SK-N-SH (cell line): Measurements from ENCODE around the gene MATN4. TPM values are rescaled to one million over a fixed set of nuclear protein-coding genes. Genes with fewer than 3 reads are reported as not detected.

Source experiments
- CTCF ChIA-PET: fragments of 300-600, 350-600 bp; formaldehyde crosslinking; extraction: SDS; loops from one replicate; lab custom pipeline; 2021; lab: Yijun Ruan, JAX
- POLR2A ChIA-PET: fragments of 350-600 bp; sonication (Branson Sonifier 250); formaldehyde crosslinking; extraction: SDS; loops from one replicate; lab custom pipeline; 2020; ENCODE audit warnings: antibody characterized with exemption, inconsistent platforms; lab: Yijun Ruan, JAX
- DNase-seq: peaks from one replicate; pipeline ENCODE4 v3.0.0; 2012
- H2AFZ ChIP-seq: fragments of 200-600 bp; sonication (generic); 2 replicates; pipeline ENCODE4 v1.8.1; 2016; ENCODE audit warnings: antibody characterized with exemption, mild to moderate bottlenecking, low read depth
- H3F3A ChIP-seq: fragments of 200-600 bp; sonication (generic); replicated peaks from 2 replicates; pipeline ENCODE3; 2016; ENCODE audit warnings: antibody characterized with exemption, mild to moderate bottlenecking; ENCODE audit not compliant: insufficient read depth
- H3K27ac ChIP-seq, 2 experiments: fragments of 200-500 bp in 1 of 2; fragments of 200-600 bp in 1 of 2; sonication (Bioruptor generic) in 1 of 2; sonication (generic), shearing (Covaris generic) in 1 of 2; 2 replicates each; pipeline versions ENCODE4 v1.5.1 to v1.6.1; 2014 to 2016; ENCODE audit warnings: low read depth in 2 of 2, inconsistent platforms in 1 of 2, low read length in 1 of 2, mild to moderate bottlenecking in 1 of 2, mixed read lengths in 1 of 2
- H3K27me3 ChIP-seq: fragments of 200-600 bp; sonication (generic), shearing (Covaris generic); 2 replicates; pipeline ENCODE4 v1.6.1; 2016; ENCODE audit warnings: mixed run types; ENCODE audit not compliant: insufficient read depth
- H3K36me3 ChIP-seq, 2 experiments: fragments of 200-500 bp in 1 of 2; fragments of 200-600 bp in 1 of 2; sonication (Bioruptor generic) in 1 of 2; sonication (generic) in 1 of 2; replicated peaks in 1 of 2; 2 replicates each; pipeline versions ENCODE3 to v1.5.1; 2014 to 2016; ENCODE audit warnings: low read length in 1 of 2, mild to moderate bottlenecking in 1 of 2; ENCODE audit not compliant: insufficient read depth in 2 of 2, control insufficient read depth in 1 of 2
- H3K4me1 ChIP-seq, 2 experiments: fragments of 200-500 bp in 1 of 2; fragments of 200-600 bp in 1 of 2; sonication (Bioruptor generic) in 1 of 2; sonication (generic), shearing (Covaris generic) in 1 of 2; 2 replicates each; pipeline versions ENCODE4 v1.5.1 to v1.6.1; 2014 to 2016; ENCODE audit warnings: low read depth in 1 of 2, low read length in 1 of 2, mixed run types in 1 of 2; ENCODE audit not compliant: insufficient read depth in 2 of 2, control insufficient read depth in 1 of 2
- H3K4me2 ChIP-seq: fragments of 200-600 bp; sonication (generic), shearing (Covaris generic); 2 replicates; pipeline ENCODE4 v1.6.1; 2017; ENCODE audit warnings: mixed run types
- H3K4me3 ChIP-seq, 2 experiments: fragments of 200-500 bp in 1 of 2; fragments of 200-600 bp in 1 of 2; sonication (Bioruptor generic) in 1 of 2; sonication (generic), shearing (Covaris generic) in 1 of 2; 2 replicates each; pipeline versions ENCODE4 v1.5.1 to v1.8.1; 2014 to 2016; ENCODE audit warnings: low read depth in 2 of 2, inconsistent platforms in 1 of 2, low read length in 1 of 2, mild to moderate bottlenecking in 1 of 2, mixed read lengths in 1 of 2, moderate library complexity in 1 of 2
- H3K79me2 ChIP-seq: fragments of 200-600 bp; sonication (generic); 2 replicates; pipeline ENCODE4 v1.8.1; 2017; ENCODE audit warnings: mild to moderate bottlenecking; ENCODE audit not compliant: insufficient read depth
- H3K9ac ChIP-seq: fragments of 200-600 bp; sonication (generic); 2 replicates; pipeline ENCODE4 v1.6.1; 2017; ENCODE audit warnings: mixed run types
- H3K9me2 ChIP-seq: fragments of 200-600 bp; sonication (generic); 2 replicates; pipeline ENCODE4 v1.6.1; 2017; ENCODE audit warnings: mixed run types
- H3K9me3 ChIP-seq: fragments of 200-600 bp; sonication (generic); 2 replicates; pipeline ENCODE4 v1.6.1; 2017; ENCODE audit warnings: mixed run types, mild to moderate bottlenecking, moderate library complexity
- H4K20me1 ChIP-seq: fragments of 200-600 bp; sonication (generic); 2 replicates; pipeline ENCODE4 v1.6.1; 2017; ENCODE audit warnings: mild to moderate bottlenecking, mixed run types; ENCODE audit not compliant: insufficient read depth
- EZH2phosphoT487 ChIP-seq: fragments of 200-600 bp; sonication (generic); IDR thresholded peaks from 2 replicates; pipeline ENCODE4 v1.6.1; 2017; ENCODE audit warnings: low read depth, mixed run types, mild to moderate bottlenecking, antibody characterized with exemption, moderate library complexity, borderline replicate concordance
- GATA2 ChIP-seq: sonication (generic); formaldehyde crosslinking; IDR thresholded peaks from 2 replicates; pipeline ENCODE4 v1.5.0; 2020; ENCODE audit warnings: mild to moderate bottlenecking, missing genetic modification reagents
- JUND ChIP-seq: IDR thresholded peaks from 2 replicates; pipeline ENCODE4 v1.4.0; 2012
- NRF1 ChIP-seq: IDR thresholded peaks from 2 replicates; pipeline ENCODE4 v1.6.1; 2012; ENCODE audit warnings: low read depth, mild to moderate bottlenecking, low read length
- PBX3 ChIP-seq: IDR thresholded peaks from 2 replicates; pipeline ENCODE4; 2012
- YY1 ChIP-seq: IDR thresholded peaks from 2 replicates; pipeline ENCODE4 v1.4.0; 2012; ENCODE audit warnings: low read depth, mild to moderate bottlenecking
- ZBTB33 ChIP-seq: IDR thresholded peaks from 2 replicates; pipeline ENCODE4 v1.4.0; 2012; ENCODE audit warnings: low read depth, borderline replicate concordance
- WGBS: methylation state at CpG from one replicate; pipeline ENCODE4 v1.1.6; 2017; ENCODE audit warnings: low lambda C conversion rate; 5-methylcytosine and 5-hydroxymethylcytosine counted together
- polyA plus RNA-seq, 3 experiments: library from polyadenylated mRNA; depleted of rRNA; stranded (reverse); fragments of >200 nt; gene quantifications; 2 replicates each; pipeline ENCODE4 v1.2.3, GENCODE V29; 2012
- TF ChIP-seq, protein P1 (sequence below): IDR thresholded peaks from 2 replicates; pipeline ENCODE4 v1.6.1; 2012; ENCODE audit warnings: mild to moderate bottlenecking, low read depth, low read length, moderate library complexity
- TF ChIP-seq, protein P2 (sequence below): fragments of 150-350 bp; IDR thresholded peaks from 2 replicates; pipeline ENCODE4 v1.6.1; 2016; ENCODE audit warnings: mild to moderate bottlenecking, low read depth, low read length
- TF ChIP-seq, protein P3 (sequence below): IDR thresholded peaks from 2 replicates; pipeline ENCODE4 v1.4.0; 2012; ENCODE audit warnings: low read depth, borderline replicate concordance

Gene MATN4
- polyA plus RNA-seq, 1 of the 3 experiments (the other 2 are of a cell fraction) = 0.16 TPM

DNA sequence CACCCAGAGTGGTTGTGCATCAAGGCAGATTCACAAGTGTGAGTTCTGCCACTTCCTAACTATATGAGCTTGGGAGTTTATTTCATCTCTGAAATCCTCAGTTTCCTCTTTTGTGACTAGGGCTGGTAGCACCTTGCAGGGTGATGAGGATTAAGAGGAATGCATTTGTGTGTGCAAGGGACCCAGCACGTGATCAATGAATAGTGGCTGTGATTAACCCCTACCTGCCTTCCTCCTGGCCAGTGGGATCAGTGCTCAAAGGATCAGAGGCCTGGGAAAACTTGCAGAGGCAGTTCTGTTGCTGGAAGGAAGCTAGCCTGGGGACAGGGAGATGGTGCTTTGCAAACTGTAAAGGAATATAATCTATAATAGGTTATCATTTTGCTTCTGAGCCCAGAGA is 32.9 kb upstream of the MATN4 start:
- H3K27me3 ChIP-seq = no peaks in the 10 kb centered on the region
- peaks cover 34% of the 10 kb centered on the region for H3F3A ChIP-seq
- no peak for TF ChIP-seq EZH2phosphoT487
- TF ChIP-seq JUND = no peak
- TF ChIP-seq, protein P1, sequence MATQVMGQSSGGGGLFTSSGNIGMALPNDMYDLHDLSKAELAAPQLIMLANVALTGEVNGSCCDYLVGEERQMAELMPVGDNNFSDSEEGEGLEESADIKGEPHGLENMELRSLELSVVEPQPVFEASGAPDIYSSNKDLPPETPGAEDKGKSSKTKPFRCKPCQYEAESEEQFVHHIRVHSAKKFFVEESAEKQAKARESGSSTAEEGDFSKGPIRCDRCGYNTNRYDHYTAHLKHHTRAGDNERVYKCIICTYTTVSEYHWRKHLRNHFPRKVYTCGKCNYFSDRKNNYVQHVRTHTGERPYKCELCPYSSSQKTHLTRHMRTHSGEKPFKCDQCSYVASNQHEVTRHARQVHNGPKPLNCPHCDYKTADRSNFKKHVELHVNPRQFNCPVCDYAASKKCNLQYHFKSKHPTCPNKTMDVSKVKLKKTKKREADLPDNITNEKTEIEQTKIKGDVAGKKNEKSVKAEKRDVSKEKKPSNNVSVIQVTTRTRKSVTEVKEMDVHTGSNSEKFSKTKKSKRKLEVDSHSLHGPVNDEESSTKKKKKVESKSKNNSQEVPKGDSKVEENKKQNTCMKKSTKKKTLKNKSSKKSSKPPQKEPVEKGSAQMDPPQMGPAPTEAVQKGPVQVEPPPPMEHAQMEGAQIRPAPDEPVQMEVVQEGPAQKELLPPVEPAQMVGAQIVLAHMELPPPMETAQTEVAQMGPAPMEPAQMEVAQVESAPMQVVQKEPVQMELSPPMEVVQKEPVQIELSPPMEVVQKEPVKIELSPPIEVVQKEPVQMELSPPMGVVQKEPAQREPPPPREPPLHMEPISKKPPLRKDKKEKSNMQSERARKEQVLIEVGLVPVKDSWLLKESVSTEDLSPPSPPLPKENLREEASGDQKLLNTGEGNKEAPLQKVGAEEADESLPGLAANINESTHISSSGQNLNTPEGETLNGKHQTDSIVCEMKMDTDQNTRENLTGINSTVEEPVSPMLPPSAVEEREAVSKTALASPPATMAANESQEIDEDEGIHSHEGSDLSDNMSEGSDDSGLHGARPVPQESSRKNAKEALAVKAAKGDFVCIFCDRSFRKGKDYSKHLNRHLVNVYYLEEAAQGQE = no peak
- TF ChIP-seq, protein P2, sequence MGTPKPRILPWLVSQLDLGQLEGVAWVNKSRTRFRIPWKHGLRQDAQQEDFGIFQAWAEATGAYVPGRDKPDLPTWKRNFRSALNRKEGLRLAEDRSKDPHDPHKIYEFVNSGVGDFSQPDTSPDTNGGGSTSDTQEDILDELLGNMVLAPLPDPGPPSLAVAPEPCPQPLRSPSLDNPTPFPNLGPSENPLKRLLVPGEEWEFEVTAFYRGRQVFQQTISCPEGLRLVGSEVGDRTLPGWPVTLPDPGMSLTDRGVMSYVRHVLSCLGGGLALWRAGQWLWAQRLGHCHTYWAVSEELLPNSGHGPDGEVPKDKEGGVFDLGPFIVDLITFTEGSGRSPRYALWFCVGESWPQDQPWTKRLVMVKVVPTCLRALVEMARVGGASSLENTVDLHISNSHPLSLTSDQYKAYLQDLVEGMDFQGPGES = no peak
- TF ChIP-seq GATA2 (CRISPR knock-in tag) = no peak
- TF ChIP-seq ZBTB33 = no peak
- TF ChIP-seq NRF1 = no peak
- TF ChIP-seq, protein P3, sequence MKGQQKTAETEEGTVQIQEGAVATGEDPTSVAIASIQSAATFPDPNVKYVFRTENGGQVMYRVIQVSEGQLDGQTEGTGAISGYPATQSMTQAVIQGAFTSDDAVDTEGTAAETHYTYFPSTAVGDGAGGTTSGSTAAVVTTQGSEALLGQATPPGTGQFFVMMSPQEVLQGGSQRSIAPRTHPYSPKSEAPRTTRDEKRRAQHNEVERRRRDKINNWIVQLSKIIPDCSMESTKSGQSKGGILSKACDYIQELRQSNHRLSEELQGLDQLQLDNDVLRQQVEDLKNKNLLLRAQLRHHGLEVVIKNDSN = no peak
- TF ChIP-seq YY1 = no peak
- no peak for TF ChIP-seq PBX3
- no peak overlapping the region for H3K4me3 ChIP-seq
- H2AFZ ChIP-seq = no peak overlapping the region
- peaks cover 82% of the 10 kb centered on the region for H3K79me2 ChIP-seq
- H3K4me1 ChIP-seq = peaks cover 70 to 73% of the 10 kb centered on the region in 2 experiments
- CTCF ChIA-PET = interaction anchor here (0.8 to 4.3 kb wide), 8 partner anchors 14 to 130 kb away, joined by 3 to 31 read pairs (median 6); partner anchors contain the start of gene SYS1
- 67% methylated on average over 1 of the region's 1 CpG for WGBS
- no peaks in the 10 kb centered on the region for H3K9me3 ChIP-seq
- H3K4me2 ChIP-seq = peak overlapping the region; percentile 96; the same call in 1 of the 2 replicates
- no peaks in the 10 kb centered on the region for H3K9me2 ChIP-seq
- H3K27ac ChIP-seq = peak overlapping the region in 1 of 2 experiments; percentile 96; a peak in 2 of 4 replicates
- POLR2A ChIA-PET = interaction anchor here (1.9 kb wide), 1 partner anchor 22 kb away, joined by 14 read pairs; the partner anchor contains the start of gene SYS1
- peaks cover 11% of the 10 kb centered on the region; the same call in 1 of the 2 replicates for H4K20me1 ChIP-seq
- no peak overlapping the region; the same call in 1 of the 2 replicates for H3K9ac ChIP-seq
- DNase-seq = no peak
- H3K36me3 ChIP-seq = peaks cover 4 to 7% of the 10 kb centered on the region in 2 experiments
